WTC11 (cell line): Measurements from ENCODE around the gene ADARB2. TPM values are rescaled to one million over a fixed set of nuclear protein-coding genes. Genes with fewer than 3 reads are reported as not detected.

Experiments
- ATAC-seq: fragments of 200-7000 bp; cut with Tn5 transposase; 2 replicates; pipeline ENCODE4 v1.10.0; 2021; ENCODE audit warnings: mild to moderate bottlenecking, moderate library complexity
- CTCF ChIA-PET: fragments of 300-600 bp; sonication (Branson Sonifier 250); formaldehyde crosslinking; loops from one replicate; lab custom pipeline; 2021; ENCODE audit warnings: antibody characterized with exemption; lab: Charles Lee
- POLR2A ChIA-PET: fragments of 350-600 bp; sonication (Branson Sonifier 250); formaldehyde crosslinking; loops from one replicate; lab custom pipeline; 2021; ENCODE audit warnings: antibody characterized with exemption; lab: Charles Lee
- DNase-seq: peaks from one replicate; pipeline ENCODE4 v3.0.0; 2021; ENCODE audit warnings: low spot score
- H3K27ac Mint-ChIP-seq: 2 replicates; pipeline ENCODE4 v1.8.0; 2021; ENCODE audit warnings: mixed read lengths
- H3K27me3 Mint-ChIP-seq: 2 replicates; pipeline ENCODE4 v1.8.0; 2021; ENCODE audit warnings: low read depth, mild to moderate bottlenecking, moderate library complexity, mixed read lengths
- H3K36me3 Mint-ChIP-seq: 2 replicates; pipeline ENCODE4 v1.8.0; 2021; ENCODE audit warnings: mixed read lengths
- H3K4me1 Mint-ChIP-seq: 2 replicates; pipeline ENCODE4 v1.8.0; 2022; ENCODE audit warnings: mixed read lengths
- H3K4me3 Mint-ChIP-seq: 2 replicates; pipeline ENCODE4 v1.8.0; 2021; ENCODE audit warnings: mild to moderate bottlenecking, moderate library complexity, mixed read lengths
- H3K9me3 Mint-ChIP-seq: 2 replicates; pipeline ENCODE4 v1.8.0; 2021; ENCODE audit warnings: mixed read lengths
- ATF1 ChIP-seq: sonication (generic); formaldehyde crosslinking; IDR thresholded peaks from 2 replicates; pipeline ENCODE4 v1.8.1; 2023; ENCODE audit warnings: mild to moderate bottlenecking, moderate library complexity, missing genetic modification reagents
- CBFB ChIP-seq: sonication (generic); formaldehyde crosslinking; IDR thresholded peaks from 2 replicates; pipeline ENCODE4 v1.8.1; 2022; ENCODE audit warnings: mild to moderate bottlenecking, low read depth, missing genetic modification reagents
- FOXK1 ChIP-seq: sonication (generic); formaldehyde crosslinking; IDR thresholded peaks from 2 replicates; pipeline ENCODE4 v1.8.0; 2022; ENCODE audit warnings: mild to moderate bottlenecking, moderate library complexity, missing genetic modification reagents
- IRF2 ChIP-seq: sonication (generic); formaldehyde crosslinking; IDR thresholded peaks from 2 replicates; pipeline ENCODE4 v1.8.0; 2022; ENCODE audit warnings: low read depth, missing genetic modification reagents, borderline replicate concordance
- JUN ChIP-seq: sonication (generic); formaldehyde crosslinking; IDR thresholded peaks from 2 replicates; pipeline ENCODE4 v1.8.0; 2023; ENCODE audit warnings: mild to moderate bottlenecking, missing genetic modification reagents
- MYBL2 ChIP-seq: sonication (generic); formaldehyde crosslinking; IDR thresholded peaks from 2 replicates; pipeline ENCODE4 v1.8.1; 2023; ENCODE audit warnings: mild to moderate bottlenecking, moderate library complexity, missing genetic modification reagents
- NFATC4 ChIP-seq: fragments of 250-450 bp; sonication (Bioruptor Pico); IDR thresholded peaks from 2 replicates; pipeline ENCODE4 v1.9.0; 2021; ENCODE audit warnings: mild to moderate bottlenecking
- NR2C2 ChIP-seq: sonication (generic); formaldehyde crosslinking; IDR thresholded peaks from 2 replicates; pipeline ENCODE4 v1.8.0; 2022; ENCODE audit warnings: mild to moderate bottlenecking, missing genetic modification reagents
- OVOL2 ChIP-seq: fragments of 250-450 bp; sonication (Bioruptor Pico); IDR thresholded peaks from 2 replicates; pipeline ENCODE4 v1.9.0; 2021; ENCODE audit warnings: mild to moderate bottlenecking, borderline replicate concordance
- RELA ChIP-seq: sonication (generic); formaldehyde crosslinking; IDR thresholded peaks from 2 replicates; pipeline ENCODE4 v1.8.1; 2022; ENCODE audit warnings: missing genetic modification reagents, mild to moderate bottlenecking, borderline replicate concordance
- RORB ChIP-seq: fragments of 250-450 bp; sonication (Bioruptor Pico); IDR thresholded peaks from 2 replicates; pipeline ENCODE4 v1.9.0; 2021; ENCODE audit warnings: mild to moderate bottlenecking
- SMAD3 ChIP-seq: sonication (generic); formaldehyde crosslinking; IDR thresholded peaks from 2 replicates; pipeline ENCODE4 v1.8.0; 2022; ENCODE audit warnings: missing genetic modification reagents, mild to moderate bottlenecking, borderline replicate concordance
- TCF7 ChIP-seq: sonication (generic); formaldehyde crosslinking; IDR thresholded peaks from 2 replicates; pipeline ENCODE4 v1.8.0; 2022; ENCODE audit warnings: mild to moderate bottlenecking, low read depth, missing genetic modification reagents, moderate library complexity
- TEAD4 ChIP-seq: sonication (generic); formaldehyde crosslinking; IDR thresholded peaks from 2 replicates; pipeline ENCODE4 v1.8.0; 2022; ENCODE audit warnings: mild to moderate bottlenecking, missing genetic modification reagents
- ZNF317 ChIP-seq: sonication (generic); formaldehyde crosslinking; IDR thresholded peaks from 2 replicates; pipeline ENCODE4 v1.8.1; 2023; ENCODE audit warnings: low read depth, mild to moderate bottlenecking, moderate library complexity, missing genetic modification reagents, borderline replicate concordance
- ZNF416 ChIP-seq: fragments of 250-450 bp; sonication (Bioruptor Pico); IDR thresholded peaks from 2 replicates; pipeline ENCODE4 v1.9.0; 2021; ENCODE audit warnings: mild to moderate bottlenecking, inconsistent platforms
- total RNA-seq: library from RNA; stranded (reverse); gene quantifications from 3 replicates; pipeline ENCODE4 v1.2.3, GENCODE V29; 2021
- TF ChIP-seq, protein P1 (sequence below): sonication (generic); formaldehyde crosslinking; conservative IDR thresholded peaks from 2 replicates; pipeline ENCODE4 v1.8.1; 2022; ENCODE audit warnings: mild to moderate bottlenecking, missing genetic modification reagents
- TF ChIP-seq, protein P2 (sequence below): sonication (generic); formaldehyde crosslinking; IDR thresholded peaks from 2 replicates; pipeline ENCODE4 v1.8.1; 2023; ENCODE audit warnings: mild to moderate bottlenecking, missing genetic modification reagents
- TF ChIP-seq, protein P3 (sequence below): sonication (generic); formaldehyde crosslinking; IDR thresholded peaks from 2 replicates; pipeline ENCODE4 v1.8.0; 2023; ENCODE audit warnings: missing genetic modification reagents, mild to moderate bottlenecking, borderline replicate concordance
- TF ChIP-seq, protein P4 (sequence below): sonication (generic); formaldehyde crosslinking; IDR thresholded peaks from 2 replicates; pipeline ENCODE4 v1.8.0; 2022; ENCODE audit warnings: mild to moderate bottlenecking, missing genetic modification reagents

ADARB2 gene
- total RNA-seq, 1 experiment from 2014 or later: 3.7 TPM

DNA sequence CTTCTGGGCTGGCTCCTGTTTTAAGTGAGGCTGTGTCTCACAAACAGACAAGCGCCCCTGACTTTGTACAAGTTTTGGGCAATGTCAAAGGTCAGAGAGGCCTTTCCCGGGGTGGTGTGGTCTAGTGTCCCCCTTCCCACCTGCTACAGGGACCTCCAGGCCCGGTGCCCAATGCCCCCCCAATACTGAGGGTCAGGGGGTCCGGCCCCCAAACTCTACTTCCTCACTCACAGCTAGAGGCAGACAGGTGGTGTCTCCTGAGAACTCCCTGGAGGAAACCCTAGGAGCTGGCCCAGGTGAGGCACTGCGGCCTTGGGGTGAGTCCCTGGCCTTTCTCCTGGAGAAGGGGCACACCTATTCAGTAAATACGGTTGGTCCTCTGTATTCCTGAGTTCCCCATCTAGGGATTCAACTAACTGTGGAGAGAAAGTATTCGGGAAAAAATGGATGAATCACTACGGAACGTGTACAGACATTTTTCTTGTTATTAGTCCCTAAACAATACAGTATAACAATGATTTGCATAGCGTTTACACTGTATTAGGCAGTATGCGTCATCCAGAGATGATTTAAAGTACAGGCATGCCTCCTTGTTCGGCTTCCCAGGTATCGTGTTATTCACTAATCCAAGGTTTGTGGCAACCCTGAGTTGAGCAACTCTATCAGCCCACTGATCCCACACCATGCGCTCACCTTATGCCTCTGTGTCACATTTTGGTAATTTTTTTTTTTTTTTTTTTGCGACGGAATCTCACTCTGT lies 373.0 kb downstream of the ADARB2 start:
- H3K27ac Mint-ChIP-seq: no peak overlapping the region
- H3K4me3 Mint-ChIP-seq: no peak overlapping the region
- H3K9me3 Mint-ChIP-seq: no peaks in the 10 kb centered on the region
- H3K27me3 Mint-ChIP-seq: no peaks in the 10 kb centered on the region
- ChIA-PET POLR2A (no interaction called here), CTCF (no interaction called here)
- peaks cover 39% of the 10 kb centered on the region for H3K4me1 Mint-ChIP-seq
- TF ChIP-seq CBFB (CRISPR knock-in tag) (no peak), RORB (CRISPR knock-in tag) (no peak), ZNF416 (CRISPR knock-in tag) (no peak), JUN (CRISPR knock-in tag) (no peak), FOXK1 (CRISPR knock-in tag) (no peak), OVOL2 (CRISPR knock-in tag) (no peak), TEAD4 (CRISPR knock-in tag) (no peak), ZNF317 (CRISPR knock-in tag) (no peak)
- TF ChIP-seq, protein P1, sequence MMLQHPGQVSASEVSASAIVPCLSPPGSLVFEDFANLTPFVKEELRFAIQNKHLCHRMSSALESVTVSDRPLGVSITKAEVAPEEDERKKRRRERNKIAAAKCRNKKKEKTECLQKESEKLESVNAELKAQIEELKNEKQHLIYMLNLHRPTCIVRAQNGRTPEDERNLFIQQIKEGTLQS: no peak
- TF ChIP-seq, protein P2, sequence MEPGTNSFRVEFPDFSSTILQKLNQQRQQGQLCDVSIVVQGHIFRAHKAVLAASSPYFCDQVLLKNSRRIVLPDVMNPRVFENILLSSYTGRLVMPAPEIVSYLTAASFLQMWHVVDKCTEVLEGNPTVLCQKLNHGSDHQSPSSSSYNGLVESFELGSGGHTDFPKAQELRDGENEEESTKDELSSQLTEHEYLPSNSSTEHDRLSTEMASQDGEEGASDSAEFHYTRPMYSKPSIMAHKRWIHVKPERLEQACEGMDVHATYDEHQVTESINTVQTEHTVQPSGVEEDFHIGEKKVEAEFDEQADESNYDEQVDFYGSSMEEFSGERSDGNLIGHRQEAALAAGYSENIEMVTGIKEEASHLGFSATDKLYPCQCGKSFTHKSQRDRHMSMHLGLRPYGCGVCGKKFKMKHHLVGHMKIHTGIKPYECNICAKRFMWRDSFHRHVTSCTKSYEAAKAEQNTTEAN (CRISPR knock-in tag): no peak
- TF ChIP-seq, protein P3, sequence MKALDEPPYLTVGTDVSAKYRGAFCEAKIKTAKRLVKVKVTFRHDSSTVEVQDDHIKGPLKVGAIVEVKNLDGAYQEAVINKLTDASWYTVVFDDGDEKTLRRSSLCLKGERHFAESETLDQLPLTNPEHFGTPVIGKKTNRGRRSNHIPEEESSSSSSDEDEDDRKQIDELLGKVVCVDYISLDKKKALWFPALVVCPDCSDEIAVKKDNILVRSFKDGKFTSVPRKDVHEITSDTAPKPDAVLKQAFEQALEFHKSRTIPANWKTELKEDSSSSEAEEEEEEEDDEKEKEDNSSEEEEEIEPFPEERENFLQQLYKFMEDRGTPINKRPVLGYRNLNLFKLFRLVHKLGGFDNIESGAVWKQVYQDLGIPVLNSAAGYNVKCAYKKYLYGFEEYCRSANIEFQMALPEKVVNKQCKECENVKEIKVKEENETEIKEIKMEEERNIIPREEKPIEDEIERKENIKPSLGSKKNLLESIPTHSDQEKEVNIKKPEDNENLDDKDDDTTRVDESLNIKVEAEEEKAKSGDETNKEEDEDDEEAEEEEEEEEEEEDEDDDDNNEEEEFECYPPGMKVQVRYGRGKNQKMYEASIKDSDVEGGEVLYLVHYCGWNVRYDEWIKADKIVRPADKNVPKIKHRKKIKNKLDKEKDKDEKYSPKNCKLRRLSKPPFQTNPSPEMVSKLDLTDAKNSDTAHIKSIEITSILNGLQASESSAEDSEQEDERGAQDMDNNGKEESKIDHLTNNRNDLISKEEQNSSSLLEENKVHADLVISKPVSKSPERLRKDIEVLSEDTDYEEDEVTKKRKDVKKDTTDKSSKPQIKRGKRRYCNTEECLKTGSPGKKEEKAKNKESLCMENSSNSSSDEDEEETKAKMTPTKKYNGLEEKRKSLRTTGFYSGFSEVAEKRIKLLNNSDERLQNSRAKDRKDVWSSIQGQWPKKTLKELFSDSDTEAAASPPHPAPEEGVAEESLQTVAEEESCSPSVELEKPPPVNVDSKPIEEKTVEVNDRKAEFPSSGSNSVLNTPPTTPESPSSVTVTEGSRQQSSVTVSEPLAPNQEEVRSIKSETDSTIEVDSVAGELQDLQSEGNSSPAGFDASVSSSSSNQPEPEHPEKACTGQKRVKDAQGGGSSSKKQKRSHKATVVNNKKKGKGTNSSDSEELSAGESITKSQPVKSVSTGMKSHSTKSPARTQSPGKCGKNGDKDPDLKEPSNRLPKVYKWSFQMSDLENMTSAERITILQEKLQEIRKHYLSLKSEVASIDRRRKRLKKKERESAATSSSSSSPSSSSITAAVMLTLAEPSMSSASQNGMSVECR (CRISPR knock-in tag): no peak
- no peak for DNase-seq
- no peaks in the 10 kb centered on the region for H3K36me3 Mint-ChIP-seq
- no peak for ATAC-seq

DNA sequence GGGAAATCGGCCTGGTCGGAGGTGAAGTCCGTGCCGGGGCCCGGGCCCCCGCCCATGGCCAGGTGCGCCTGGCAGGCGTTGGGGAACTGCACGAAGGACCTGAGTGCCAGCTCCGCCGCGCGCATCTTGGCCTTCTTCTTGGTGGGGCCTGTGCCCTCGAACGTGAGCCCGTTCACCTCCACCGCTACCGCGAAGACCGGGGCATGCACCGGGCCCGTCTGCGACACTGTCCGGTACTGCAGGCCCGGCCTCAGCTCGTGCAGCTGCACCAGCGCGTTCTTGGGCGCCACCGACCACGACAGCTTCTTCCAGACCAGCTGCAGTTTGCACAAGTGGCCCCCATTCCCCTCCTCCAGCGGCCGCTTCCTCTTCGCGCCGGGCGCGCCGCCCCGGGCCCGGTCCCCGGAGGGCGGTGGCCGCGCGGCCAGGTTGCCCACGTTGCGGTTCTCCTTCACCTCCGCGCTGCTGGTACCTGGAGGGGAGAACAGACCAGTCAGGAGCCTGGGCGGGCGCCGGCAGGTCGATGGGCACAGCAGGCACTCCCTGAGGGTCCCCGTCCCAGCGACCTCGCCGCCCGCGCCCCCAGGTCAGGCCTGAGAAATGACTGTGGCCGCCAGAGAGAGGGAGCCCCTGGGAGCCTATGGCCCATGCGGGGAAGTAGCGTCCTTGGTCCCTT lies 373.7 kb downstream of the ADARB2 start:
- no peaks in the 10 kb centered on the region for H3K36me3 Mint-ChIP-seq
- ChIA-PET POLR2A (no interaction called here), CTCF (no interaction called here)

More for the DNA sequence above, 373.7 kb downstream of the ADARB2 start:
- TF ChIP-seq NFATC4 (CRISPR knock-in tag): no peak
- no peak for TF ChIP-seq TCF7 (CRISPR knock-in tag)
- TF ChIP-seq IRF2 (CRISPR knock-in tag): no peak
- TF ChIP-seq, protein P4, sequence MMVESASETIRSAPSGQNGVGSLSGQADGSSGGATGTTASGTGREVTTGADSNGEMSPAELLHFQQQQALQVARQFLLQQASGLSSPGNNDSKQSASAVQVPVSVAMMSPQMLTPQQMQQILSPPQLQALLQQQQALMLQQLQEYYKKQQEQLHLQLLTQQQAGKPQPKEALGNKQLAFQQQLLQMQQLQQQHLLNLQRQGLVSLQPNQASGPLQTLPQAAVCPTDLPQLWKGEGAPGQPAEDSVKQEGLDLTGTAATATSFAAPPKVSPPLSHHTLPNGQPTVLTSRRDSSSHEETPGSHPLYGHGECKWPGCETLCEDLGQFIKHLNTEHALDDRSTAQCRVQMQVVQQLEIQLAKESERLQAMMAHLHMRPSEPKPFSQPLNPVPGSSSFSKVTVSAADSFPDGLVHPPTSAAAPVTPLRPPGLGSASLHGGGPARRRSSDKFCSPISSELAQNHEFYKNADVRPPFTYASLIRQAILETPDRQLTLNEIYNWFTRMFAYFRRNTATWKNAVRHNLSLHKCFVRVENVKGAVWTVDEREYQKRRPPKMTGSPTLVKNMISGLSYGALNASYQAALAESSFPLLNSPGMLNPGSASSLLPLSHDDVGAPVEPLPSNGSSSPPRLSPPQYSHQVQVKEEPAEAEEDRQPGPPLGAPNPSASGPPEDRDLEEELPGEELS: no peak
- no peak for TF ChIP-seq RELA
- TF ChIP-seq NR2C2 (CRISPR knock-in tag): no peak
- TF ChIP-seq ATF1 (CRISPR knock-in tag): no peak
- TF ChIP-seq TEAD4 (CRISPR knock-in tag): no peak
- no peak for TF ChIP-seq SMAD3
- TF ChIP-seq MYBL2 (CRISPR knock-in tag): no peak
- no peak for TF ChIP-seq ZNF317 (CRISPR knock-in tag)
- no peak for TF ChIP-seq OVOL2 (CRISPR knock-in tag)
- ATAC-seq (no peak), DNase-seq (no peak)
- Mint-ChIP-seq H3K4me1 (peaks cover 41% of the 10 kb centered on the region), H3K27ac (no peak overlapping the region), H3K4me3 (no peak overlapping the region), H3K27me3 (no peaks in the 10 kb centered on the region), H3K9me3 (no peaks in the 10 kb centered on the region)
